Measurements from ENCODE around the gene PARP16. TPM values are rescaled to one million over a fixed set of nuclear protein-coding genes. Genes with fewer than 3 reads are reported as not detected.
"Not testable (repeated sequence)": the region's sequence is repeated elsewhere in the genome, so short reads cannot be mapped to it uniquely, and the experiment has no call there.

Gene PARP16
- total RNA-seq, 1 donor from 2014 or later, result 4.0 TPM

GRCh38 chr15:65275728-65276126 is 11.0 kb downstream of the PARP16 start:
- peak; percentile 42 for DNase-seq (ENCODE audit: low read depth)

- no peak for DNase-seq (ENCODE audit: low read depth)
Observed at GRCh38 chr15:65275104-65275727, 11.5 kb downstream of the PARP16 start.

DNA sequence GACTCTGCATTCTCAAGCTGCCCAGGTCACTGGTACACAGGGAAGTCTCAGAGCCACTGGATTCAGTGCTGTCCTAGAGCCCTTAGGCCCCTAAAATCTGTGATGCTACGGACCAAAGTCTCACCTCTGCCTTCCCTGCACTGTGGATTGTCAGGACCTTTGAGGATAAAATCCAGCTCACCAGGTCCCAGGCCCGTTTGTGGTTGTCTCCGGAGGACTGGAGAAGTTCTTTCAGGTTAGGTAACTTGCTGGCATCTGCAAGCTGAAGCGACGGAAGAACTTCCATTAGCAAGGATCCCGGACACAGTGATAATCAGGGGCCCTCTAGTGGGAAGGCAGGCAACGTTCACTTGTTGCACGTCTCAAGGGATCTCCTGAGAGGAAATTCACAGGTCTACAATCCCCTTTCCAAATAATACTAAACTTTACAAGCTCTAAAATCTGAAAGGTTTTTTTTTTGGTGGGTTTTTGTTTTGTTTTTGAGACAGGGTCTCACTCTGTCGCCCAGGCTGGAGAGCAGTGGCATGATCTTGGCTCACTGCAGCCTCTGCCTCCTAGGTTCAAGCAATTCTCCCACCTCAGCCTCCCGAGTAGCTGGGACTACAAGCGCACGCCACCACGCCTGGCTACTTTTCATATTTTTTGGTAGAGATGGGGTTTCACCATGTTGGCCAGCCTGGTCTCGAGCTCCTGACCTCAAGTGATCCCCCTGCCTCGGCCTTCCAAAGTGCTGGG is 15.7 kb downstream of the PARP16 start:
- DNase-seq (ENCODE audit: low read depth), result peak; percentile 86

GRCh38 chr15:65268411-65268810 is 18.3 kb downstream of the PARP16 start:
- no peak for DNase-seq (ENCODE audit: low read depth)

DNA sequence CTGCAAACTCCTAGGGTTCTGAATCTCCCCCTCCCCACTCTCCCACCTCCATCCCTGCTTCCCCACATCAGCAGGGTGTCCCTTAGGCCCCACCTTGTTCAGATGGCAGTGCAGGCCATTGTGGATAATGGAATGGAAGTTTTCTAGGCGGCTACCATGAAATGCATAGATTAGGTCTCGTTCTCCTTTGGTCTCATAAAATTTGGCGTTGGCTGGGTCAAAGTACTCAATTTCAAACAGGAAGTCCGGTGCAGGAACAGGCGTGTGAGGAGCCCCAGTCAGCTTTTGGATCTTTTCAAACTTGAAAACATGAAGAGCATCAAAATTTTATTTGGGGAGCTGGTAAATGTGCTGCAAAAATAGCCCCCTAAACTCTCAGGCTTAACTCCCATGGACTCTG is 20.2 kb downstream of the PARP16 start:
- DNase-seq (ENCODE audit: low read depth), result no peak

DNA sequence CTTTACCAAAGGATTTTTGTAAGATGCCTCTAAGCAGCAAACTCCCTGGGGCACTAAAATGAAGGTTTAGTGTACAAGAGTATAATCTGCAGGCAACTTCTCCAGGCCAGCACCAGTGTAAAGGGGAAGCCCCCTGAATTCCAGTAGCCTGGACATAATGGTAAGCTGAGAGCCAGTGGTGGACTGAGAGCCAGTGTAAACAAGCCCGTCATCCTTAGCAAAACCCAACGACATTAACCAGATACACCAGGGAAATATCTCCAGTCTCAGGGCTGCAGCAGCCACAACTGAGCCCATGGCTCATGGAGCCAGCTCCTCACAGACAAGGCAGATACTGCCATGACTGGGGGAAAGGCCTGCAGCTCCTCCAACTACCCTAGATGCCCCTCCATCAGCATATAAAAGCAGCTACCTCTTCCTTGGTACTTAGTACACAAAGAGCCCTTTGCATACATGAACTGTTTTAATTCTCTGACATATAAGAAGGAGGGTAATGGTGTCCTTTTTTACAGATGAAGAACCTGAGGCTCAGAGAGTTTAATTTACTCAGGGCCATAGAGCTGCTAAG is 21.7 kb downstream of the PARP16 start:
- DNase-seq (ENCODE audit: low read depth), result no peak

- DNase-seq (ENCODE audit: low read depth), result peak; percentile 54
Observed at GRCh38 chr15:65263313-65263712, 23.4 kb downstream of the PARP16 start.

- no peak for DNase-seq (ENCODE audit: low read depth)
Observed at GRCh38 chr15:65260968-65261367, 25.7 kb downstream of the PARP16 start.

DNA sequence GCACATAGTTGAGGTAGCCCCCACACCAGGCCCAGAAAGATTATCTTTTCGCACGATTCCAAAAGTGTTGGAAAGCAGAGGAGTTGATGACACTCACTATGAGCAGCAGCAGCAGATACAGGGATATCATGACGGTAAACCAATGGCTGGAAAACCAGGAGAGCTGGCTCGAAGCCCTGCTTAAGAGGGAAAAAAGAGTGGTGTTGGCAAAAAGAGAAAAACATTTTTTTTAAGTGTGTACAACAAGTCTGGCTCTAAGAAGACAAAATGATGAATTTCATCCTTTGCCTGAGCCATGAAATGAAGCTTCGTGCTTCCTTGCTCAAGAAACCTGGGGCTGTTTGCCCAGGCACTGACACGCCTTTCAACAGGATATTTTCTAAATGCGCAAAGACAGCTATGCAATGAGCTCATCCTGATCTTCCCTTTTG is 27.3 kb downstream of the PARP16 start:
- no peak for DNase-seq (ENCODE audit: low read depth)

GRCh38 chr15:65258375-65259262 is 28.1 kb downstream of the PARP16 start:
- no peak for DNase-seq (ENCODE audit: low read depth)

- DNase-seq (ENCODE audit: low read depth), result no peak
Observed at GRCh38 chr15:65255486-65256140, 31.1 kb downstream of the PARP16 start.

- no peak for DNase-seq (ENCODE audit: low read depth)
Observed at GRCh38 chr15:65254758-65255157, 31.9 kb downstream of the PARP16 start.

DNA sequence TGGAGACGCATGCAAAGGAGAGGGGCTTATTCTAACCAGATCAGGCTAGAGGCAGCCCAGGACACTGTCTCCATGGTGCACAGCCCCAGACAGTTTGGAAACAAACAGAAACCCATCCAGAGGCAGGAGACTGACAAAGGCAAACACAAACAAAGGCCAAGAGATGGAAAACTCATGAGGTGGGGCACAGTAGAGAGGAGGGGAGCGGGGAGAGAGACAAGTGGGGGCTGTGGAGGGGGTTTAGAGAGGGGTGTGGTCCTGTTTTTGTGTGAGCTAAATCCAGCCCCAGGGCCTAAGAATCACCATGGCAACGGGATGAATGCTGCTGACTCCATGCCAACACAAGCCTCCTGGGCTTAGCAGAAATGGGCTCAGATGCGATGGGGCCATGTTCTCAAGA is 32.3 kb downstream of the PARP16 start:
- DNase-seq (ENCODE audit: low read depth), result no peak

DNA sequence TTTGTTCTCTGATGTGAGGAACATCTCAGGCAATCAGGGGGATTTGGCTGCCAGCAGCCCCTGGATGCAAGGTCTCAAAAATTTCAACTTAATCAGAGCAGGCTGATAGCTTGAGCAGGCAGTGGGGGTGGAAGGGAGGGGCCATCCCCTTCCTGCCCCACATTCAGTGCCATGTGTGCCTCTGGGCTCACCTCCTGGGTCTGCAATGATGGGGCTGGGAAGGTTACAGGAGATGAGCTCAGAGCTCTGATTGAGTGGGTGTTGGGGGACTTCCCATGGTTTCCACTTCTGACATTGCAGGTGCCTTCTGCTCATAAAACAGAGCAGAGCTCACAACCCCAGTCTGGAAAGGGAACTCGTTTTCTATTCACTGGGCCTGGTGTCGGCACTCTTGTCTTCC is 37.0 kb downstream of the PARP16 start:
- DNase-seq (ENCODE audit: low read depth), result no peak

DNA sequence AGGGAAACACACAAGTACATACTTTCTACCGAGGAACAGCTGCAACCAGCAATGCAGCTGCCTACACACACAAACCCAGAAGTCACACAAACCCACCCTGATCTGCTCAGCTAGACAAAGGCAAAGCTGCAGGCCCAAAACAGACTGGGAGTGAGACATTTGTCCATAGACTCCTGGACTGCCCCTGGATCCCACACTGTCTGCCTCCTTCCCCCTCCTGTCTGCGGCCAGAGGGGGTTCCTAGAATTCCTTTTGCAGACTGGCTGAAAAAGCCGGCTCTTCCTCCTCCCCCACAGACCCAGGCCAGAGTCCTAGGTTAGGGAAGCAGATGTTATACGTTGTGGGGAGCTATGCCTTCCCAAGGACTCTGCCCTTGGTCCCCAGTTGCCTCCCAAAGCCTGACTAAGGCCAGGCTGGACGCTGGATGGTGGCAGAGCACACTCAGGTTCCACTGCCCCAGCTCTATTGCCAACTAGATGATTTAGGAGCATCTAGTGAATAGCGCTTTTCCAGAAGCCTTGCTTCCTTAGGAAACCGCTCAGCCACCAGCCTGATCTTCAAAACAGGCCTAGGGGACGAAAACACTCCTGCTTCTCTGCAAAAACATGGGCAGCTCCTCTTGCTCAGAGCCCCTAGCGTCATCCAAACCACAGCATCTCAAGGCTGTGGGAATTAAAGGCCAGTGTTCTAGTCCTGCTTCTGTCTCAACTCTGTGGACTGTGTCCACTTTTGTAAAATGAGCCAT is 38.0 kb downstream of the PARP16 start:
- DNase-seq (ENCODE audit: low read depth), result no peak

DNA sequence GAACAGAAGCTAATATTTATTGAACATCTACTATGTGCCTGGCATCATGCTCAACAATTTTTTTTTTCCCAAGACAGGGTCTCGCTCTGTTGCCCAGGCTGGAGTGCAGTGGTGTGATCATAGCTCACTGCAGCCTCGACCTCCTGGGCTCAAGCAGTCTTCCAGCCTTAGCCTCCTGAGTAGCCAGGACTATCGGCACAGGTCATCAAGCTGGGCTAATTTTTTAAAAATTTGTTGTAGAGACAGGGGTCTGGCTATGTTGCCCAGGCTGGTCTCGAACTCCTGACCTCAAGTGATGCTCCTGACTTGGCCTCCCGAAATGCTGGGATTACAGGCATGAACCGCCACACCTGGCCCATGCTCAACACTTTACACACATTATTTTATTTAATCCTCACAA is 39.7 kb downstream of the PARP16 start:
- no peak for DNase-seq (ENCODE audit: low read depth)

- DNase-seq (ENCODE audit: low read depth), result no peak
Observed at GRCh38 chr15:65246026-65246714, 40.5 kb downstream of the PARP16 start.

DNA sequence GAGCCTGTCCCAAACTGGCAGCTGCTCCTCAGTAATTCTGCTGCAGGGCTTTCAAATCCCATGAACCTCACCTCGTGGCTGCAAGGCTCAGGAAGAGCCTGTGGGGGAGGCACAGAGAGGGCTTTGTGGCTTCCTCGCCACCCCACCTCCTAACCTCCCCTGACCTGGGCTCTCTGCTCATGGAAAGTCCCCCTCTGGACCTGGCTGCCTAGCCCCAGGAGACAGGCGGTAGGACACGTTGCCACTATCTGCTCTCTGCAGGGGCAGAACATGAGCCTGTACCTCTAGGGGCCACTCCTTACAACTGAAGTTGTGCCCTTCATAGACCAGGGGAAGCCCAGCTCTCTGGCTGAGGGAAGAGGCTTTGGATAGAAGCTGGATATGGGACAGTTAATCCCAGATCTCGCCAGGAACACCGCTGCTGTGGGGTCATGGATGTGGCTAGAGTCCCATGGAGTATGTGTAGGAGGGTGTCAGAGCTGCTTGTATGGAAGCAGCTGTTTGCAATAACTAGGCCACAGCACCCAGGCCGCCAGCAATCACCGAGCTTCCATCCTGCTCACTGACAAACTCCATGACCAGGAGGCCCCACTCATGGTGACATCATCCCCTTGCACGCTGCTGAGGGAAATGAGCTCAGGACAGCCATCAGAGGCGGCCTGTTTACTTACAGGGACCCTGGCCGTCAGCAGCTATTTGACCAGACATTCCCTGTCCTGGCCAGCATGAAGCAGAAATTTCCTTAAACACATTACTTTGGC is 41.4 kb downstream of the PARP16 start:
- no peak for DNase-seq (ENCODE audit: low read depth)

DNA sequence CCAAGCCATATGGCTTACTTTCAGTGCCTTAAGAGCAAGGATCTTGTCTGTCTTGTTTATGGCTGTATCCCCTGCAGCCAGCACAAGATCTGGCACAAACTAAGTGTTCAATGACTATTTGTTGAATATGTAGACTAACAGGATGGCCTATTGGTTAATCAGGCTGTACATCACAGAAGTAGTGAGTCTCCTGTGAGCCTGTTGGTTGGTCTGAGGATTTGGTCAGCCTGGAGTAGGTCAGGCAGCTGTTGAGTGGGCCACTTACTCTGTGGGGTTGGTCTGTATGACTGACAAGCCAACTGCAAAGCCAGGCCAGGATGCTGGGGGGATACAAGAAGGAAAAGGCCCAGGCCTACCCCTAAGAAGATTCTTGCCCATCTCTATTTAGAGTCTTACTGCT is 42.0 kb downstream of the PARP16 start:
- no peak for DNase-seq (ENCODE audit: low read depth)

DNA sequence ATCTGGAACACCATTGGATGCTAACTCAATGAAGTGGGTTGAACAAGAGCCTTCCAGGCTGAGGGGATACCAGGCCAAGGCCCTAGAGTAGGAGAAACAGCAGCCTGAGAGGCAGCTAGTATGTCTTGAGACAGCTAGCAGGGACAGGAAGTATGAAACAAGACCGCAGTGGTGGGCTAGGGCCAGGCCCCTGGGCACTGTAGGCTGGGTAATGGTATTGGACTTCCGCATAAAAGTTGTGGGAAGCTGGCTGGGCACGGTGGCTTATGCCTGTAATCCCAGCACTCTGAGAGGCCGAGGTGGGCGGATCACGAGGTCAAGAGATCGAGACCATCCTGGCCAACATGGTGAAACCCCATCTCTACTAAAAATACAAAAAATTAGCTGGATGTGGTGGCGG is 50.2 kb downstream of the PARP16 start:
- DNase-seq (ENCODE audit: low read depth), result not testable (repeated sequence)

Measured in renal cortical epithelial cell (primary cell).